Epithelial cell of proximal tubule (primary cell): ENCODE measurements around the gene MINDY4B. TPM values are rescaled to one million over a fixed set of nuclear protein-coding genes. Genes with fewer than 3 reads are reported as not detected.
"Not testable (repeated sequence)": the region's sequence is repeated elsewhere in the genome, so short reads cannot be mapped to it uniquely, and the experiment has no call there.

Experiments used
- DNase-seq: peaks from one replicate; pipeline ENCODE4 v3.0.0-alpha.2; 2011; ENCODE audit warnings: low read depth
- H3K4me3 ChIP-seq: 2 replicates; pipeline ENCODE4 v1.5.1; 2011; ENCODE audit warnings: low read depth, mild to moderate bottlenecking, low read length
- total RNA-seq: library from RNA; depleted of rRNA; stranded (reverse); fragments of >200 nt; gene quantifications from 2 replicates; pipeline ENCODE4 v1.2.3, GENCODE V29; 2015
- TF ChIP-seq, protein P1 (sequence below): conservative IDR thresholded peaks from 2 replicates; pipeline ENCODE4 v1.5.1; 2012; ENCODE audit warnings: low read depth, mild to moderate bottlenecking, low read length

MINDY4B gene
- total RNA-seq, 1 donor from 2014 or later: not detected

DNA sequence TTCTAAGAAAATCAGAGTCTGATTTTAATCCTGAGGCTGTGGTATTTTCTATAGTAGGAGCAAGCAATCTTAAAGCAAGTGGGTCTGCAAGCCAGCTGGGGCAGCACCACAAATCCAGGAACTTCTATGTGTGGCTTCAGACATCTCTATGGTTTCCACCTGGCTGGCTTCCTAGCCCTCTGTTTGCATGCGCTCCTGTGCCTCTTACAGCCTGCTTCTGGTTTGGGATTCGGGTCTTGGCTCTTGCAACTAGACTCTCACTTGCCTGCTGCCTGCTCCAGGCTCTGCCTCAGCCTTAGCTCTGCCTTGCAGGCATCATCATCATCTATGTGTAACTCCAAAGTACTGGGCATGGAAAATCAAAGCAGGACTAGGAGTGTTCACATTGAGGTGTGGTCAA, 43.4 kb downstream of the MINDY4B start:
- no peak for DNase-seq
- TF ChIP-seq, protein P1, sequence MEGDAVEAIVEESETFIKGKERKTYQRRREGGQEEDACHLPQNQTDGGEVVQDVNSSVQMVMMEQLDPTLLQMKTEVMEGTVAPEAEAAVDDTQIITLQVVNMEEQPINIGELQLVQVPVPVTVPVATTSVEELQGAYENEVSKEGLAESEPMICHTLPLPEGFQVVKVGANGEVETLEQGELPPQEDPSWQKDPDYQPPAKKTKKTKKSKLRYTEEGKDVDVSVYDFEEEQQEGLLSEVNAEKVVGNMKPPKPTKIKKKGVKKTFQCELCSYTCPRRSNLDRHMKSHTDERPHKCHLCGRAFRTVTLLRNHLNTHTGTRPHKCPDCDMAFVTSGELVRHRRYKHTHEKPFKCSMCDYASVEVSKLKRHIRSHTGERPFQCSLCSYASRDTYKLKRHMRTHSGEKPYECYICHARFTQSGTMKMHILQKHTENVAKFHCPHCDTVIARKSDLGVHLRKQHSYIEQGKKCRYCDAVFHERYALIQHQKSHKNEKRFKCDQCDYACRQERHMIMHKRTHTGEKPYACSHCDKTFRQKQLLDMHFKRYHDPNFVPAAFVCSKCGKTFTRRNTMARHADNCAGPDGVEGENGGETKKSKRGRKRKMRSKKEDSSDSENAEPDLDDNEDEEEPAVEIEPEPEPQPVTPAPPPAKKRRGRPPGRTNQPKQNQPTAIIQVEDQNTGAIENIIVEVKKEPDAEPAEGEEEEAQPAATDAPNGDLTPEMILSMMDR: no peak
- no peak overlapping the region for H3K4me3 ChIP-seq

DNA sequence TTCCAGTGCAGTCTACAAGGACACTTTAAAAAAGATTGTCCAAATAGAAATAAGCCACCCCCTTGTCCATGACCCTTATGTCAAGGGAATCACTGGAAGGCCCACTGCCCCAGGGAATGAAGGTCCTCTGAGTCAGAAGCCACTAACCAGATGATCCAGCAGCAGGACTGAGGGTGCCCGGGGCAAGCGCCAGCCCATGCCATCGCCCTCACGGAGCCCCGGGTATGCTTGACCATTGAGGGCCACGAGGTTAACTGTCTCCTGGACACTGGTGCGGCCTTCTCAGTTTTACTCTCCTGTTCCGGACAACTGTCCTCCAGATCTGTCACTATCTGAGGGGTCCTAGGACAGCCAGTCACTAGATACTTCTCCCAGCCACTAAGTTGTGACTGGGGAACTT, 47.3 kb downstream of the MINDY4B start:
- not testable (repeated sequence) for H3K4me3 ChIP-seq, DNase-seq

GRCh38 chr3:150850191-150850590, 55.0 kb downstream of the MINDY4B start:
- DNase-seq: no peak

GRCh38 chr3:150848864-150849263, 56.4 kb downstream of the MINDY4B start:
- no peak overlapping the region for H3K4me3 ChIP-seq
- TF ChIP-seq, protein P1: no peak
- no peak for DNase-seq

More at GRCh38 chr3:150850191-150850590, 55.0 kb downstream of the MINDY4B start:
- H3K4me3 ChIP-seq: no peak overlapping the region
- TF ChIP-seq, protein P1: no peak

GRCh38 chr3:150847433-150847832, 57.8 kb downstream of the MINDY4B start:
- TF ChIP-seq, protein P1: no peak
- DNase-seq: no peak
- no peak overlapping the region for H3K4me3 ChIP-seq

GRCh38 chr3:150844484-150844883, 60.8 kb downstream of the MINDY4B start:
- H3K4me3 ChIP-seq: no peak overlapping the region
- no peak for DNase-seq
- TF ChIP-seq, protein P1: no peak

DNA sequence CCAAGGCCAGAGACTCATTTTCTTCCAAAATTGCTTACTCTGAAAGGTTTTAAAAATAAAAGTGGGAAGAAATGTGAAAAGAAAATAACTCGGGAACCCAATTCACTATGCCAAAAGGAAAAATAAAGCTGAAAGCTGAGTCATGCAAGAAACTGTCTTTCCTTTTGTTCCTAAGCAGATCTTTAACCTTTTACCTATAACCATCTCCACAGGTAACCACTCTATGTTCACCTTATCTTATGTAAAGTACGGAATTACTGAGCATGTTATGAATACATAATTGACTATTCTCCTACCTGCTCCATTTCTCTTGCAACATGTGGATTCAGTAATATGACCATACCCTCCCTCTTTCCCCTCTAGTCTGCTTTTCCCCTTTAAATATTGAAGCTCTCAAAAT, 62.0 kb downstream of the MINDY4B start:
- TF ChIP-seq, protein P1: no peak

More for the DNA sequence above, 62.0 kb downstream of the MINDY4B start:
- DNase-seq: no peak
- no peak overlapping the region for H3K4me3 ChIP-seq
